RWPE2 (cell line): ENCODE data around the gene CCL8.

Experiments used
- ATAC-seq: fragments of 200-7000 bp; cut with Tn5 transposase; 3 replicates; pipeline ENCODE4 v1.9.1; 2021; ENCODE audit warnings: low read depth
- DNase-seq: peaks from one replicate; pipeline ENCODE4 v3.0.0-alpha.2; 2020; ENCODE audit warnings: low spot score
- H3K27ac ChIP-seq: fragments of 450-650 bp; 2 replicates; pipeline ENCODE4 v1.5.1; 2017; ENCODE audit warnings: mild to moderate bottlenecking; ENCODE audit not compliant: poor library complexity, severe bottlenecking
- H3K27me3 ChIP-seq: fragments of 250-450 bp; sonication (Bioruptor Pico); 2 replicates; pipeline ENCODE4 v1.5.1; 2021; ENCODE audit warnings: mild to moderate bottlenecking, moderate library complexity; ENCODE audit not compliant: insufficient read depth, poor library complexity, severe bottlenecking
- H3K36me3 ChIP-seq: fragments of 250-450 bp; sonication (Bioruptor Pico); 2 replicates; pipeline ENCODE4 v1.5.1; 2020; ENCODE audit warnings: low read depth, mild to moderate bottlenecking, moderate library complexity
- H3K4me1 ChIP-seq: fragments of 250-450 bp; sonication (Bioruptor Pico); 2 replicates; pipeline ENCODE4 v1.5.1; 2021; ENCODE audit warnings: mild to moderate bottlenecking, moderate library complexity; ENCODE audit not compliant: insufficient read depth, poor library complexity, severe bottlenecking
- H3K4me3 ChIP-seq: fragments of 250-450 bp; sonication (Bioruptor Pico); 2 replicates; pipeline ENCODE4 v1.5.1; 2021; ENCODE audit warnings: mild to moderate bottlenecking, moderate library complexity; ENCODE audit not compliant: severe bottlenecking
- H3K9me3 ChIP-seq: fragments of 250-450 bp; sonication (Bioruptor Pico); 2 replicates; pipeline ENCODE4 v1.5.1; 2021; ENCODE audit warnings: mild to moderate bottlenecking, moderate library complexity; ENCODE audit not compliant: severe bottlenecking
- TF ChIP-seq, protein P1 (sequence below): fragments of 450-650 bp; IDR thresholded peaks from one replicate; pipeline ENCODE4 v1.5.1; 2017; ENCODE audit warnings: mild to moderate bottlenecking, moderate library complexity; ENCODE audit not compliant: poor library complexity, severe bottlenecking

Gene CCL8

GRCh38 chr17:34319039-34319483, at the start of gene CCL8:
CCL8 (plus strand) TSS chr17:34319435; CDS start chr17:34319502, 67 bp downstream.
- H3K27me3 ChIP-seq, result no peaks in the 10 kb centered on the region
- ATAC-seq (no peak), DNase-seq (no peak)
- TF ChIP-seq, protein P1, sequence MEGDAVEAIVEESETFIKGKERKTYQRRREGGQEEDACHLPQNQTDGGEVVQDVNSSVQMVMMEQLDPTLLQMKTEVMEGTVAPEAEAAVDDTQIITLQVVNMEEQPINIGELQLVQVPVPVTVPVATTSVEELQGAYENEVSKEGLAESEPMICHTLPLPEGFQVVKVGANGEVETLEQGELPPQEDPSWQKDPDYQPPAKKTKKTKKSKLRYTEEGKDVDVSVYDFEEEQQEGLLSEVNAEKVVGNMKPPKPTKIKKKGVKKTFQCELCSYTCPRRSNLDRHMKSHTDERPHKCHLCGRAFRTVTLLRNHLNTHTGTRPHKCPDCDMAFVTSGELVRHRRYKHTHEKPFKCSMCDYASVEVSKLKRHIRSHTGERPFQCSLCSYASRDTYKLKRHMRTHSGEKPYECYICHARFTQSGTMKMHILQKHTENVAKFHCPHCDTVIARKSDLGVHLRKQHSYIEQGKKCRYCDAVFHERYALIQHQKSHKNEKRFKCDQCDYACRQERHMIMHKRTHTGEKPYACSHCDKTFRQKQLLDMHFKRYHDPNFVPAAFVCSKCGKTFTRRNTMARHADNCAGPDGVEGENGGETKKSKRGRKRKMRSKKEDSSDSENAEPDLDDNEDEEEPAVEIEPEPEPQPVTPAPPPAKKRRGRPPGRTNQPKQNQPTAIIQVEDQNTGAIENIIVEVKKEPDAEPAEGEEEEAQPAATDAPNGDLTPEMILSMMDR, result no peak
- no peak within 1 kb of the TSS for H3K27ac ChIP-seq
- no peaks in the 10 kb centered on the region for H3K4me1 ChIP-seq
- no peak within 1 kb of the TSS for H3K4me3 ChIP-seq
- no peaks in the 10 kb centered on the region for H3K9me3 ChIP-seq
- no peaks in the 10 kb centered on the region for H3K36me3 ChIP-seq

DNA sequence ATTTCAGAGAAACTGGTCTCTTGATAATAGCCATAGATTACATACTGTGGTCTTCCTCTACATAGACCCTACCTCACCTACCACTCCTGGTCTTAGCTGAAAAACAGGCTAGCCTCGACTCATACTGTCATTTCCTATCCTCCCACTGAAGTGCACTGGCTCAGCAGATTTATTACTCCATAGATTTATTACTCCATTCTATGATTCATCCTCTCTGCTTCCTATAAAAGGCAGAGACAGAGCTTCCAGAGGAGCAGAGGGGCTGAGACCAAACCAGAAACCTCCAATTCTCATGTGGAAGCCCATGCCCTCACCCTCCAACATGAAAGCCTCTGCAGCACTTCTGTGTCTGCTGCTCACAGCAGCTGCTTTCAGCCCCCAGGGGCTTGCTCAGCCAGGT, 49.3 kb upstream of the CCL8 start, which contains the start of gene CCL7:
Gene CCL7, plus strand, starts transcription at position 253 of the 400 bp plus-strand sequence. Its CDS starts 70 bp downstream, at position 323.
- TF ChIP-seq, protein P1, result no peak
- DNase-seq (no peak), ATAC-seq (peak; percentile 17; the same call in 1 of the 3 replicates)
- H3K27me3 ChIP-seq, result peaks cover 12% of the 10 kb centered on the region
- no peaks in the 10 kb centered on the region for H3K36me3 ChIP-seq
- H3K9me3 ChIP-seq, result no peaks in the 10 kb centered on the region
- H3K4me1 ChIP-seq, result no peaks in the 10 kb centered on the region
- no peak within 1 kb of the TSS for H3K4me3 ChIP-seq
- H3K27ac ChIP-seq, result no peak within 1 kb of the TSS

DNA sequence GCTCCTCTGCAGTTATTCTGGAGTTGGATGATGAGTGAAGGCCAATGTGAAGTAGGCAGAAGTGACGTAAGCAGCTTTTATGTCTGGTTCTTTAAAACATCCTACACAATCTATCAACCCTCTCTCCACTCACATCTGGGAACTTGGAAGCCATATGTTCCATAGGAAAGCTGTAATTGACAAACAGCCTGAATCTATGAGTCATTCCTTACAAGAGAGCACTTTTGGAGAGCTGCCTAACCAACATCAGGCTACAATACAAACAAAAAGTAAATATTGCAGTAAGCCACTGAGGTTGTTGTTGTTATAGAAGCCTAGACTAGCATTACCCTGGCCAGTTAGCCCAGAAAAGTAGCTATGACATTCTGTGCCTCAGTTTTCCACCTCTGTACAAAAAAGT, 43.4 kb upstream of the CCL8 start:
- Histone ChIP-seq H3K36me3 (no peaks in the 10 kb centered on the region), H3K27ac (no peak overlapping the region), H3K27me3 (no peaks in the 10 kb centered on the region), H3K4me3 (no peak overlapping the region), H3K9me3 (no peaks in the 10 kb centered on the region), H3K4me1 (no peaks in the 10 kb centered on the region)
- DNase-seq (no peak), ATAC-seq (peak; percentile 66)
- TF ChIP-seq, protein P1, result no peak

DNA sequence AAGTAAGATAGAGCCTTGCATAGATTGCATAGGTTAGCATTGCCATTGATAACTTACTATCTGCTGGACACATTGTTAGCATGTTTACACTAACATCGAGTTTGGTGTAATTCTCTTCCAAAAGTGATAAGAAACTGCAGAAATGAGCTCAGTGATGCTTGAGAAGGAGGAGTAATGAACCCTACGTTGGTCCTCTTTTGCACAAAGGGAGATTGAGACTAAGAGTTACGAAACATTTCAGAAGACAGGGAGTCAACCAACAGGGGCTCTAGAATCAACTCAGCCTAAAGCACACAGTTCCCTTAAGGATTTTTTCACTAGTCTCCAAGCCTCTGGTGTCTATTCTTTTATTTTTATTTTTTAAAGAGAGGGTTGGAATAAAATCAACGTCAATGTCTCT, 42.4 kb upstream of the CCL8 start:
- no peaks in the 10 kb centered on the region for H3K4me1 ChIP-seq
- no peaks in the 10 kb centered on the region for H3K9me3 ChIP-seq
- no peak overlapping the region for H3K4me3 ChIP-seq
- no peaks in the 10 kb centered on the region for H3K27me3 ChIP-seq
- ATAC-seq, result no peak
- no peaks in the 10 kb centered on the region for H3K36me3 ChIP-seq
- TF ChIP-seq, protein P1, result no peak
- no peak for DNase-seq
- no peak overlapping the region for H3K27ac ChIP-seq

DNA sequence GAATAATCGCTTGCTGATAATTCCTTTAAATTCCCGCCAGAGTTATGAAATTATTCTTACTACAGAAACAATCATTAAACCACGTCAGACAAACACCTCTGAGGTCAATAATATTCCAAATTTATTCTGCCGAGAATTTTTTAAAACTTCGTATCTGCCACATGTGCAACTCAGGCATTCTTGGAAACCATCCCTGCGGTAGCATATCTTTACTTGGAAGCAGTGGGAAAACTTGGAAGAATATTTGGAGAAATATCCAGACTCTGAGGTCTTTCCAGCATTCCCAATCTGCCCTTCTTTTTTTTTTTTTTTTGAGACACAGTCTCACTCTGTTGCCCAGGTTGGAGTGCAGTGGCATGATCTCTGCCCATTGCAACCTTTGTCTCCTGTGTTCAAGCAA, 35.7 kb upstream of the CCL8 start:
- DNase-seq (no peak), ATAC-seq (no peak)
- Histone ChIP-seq H3K27me3 (no peaks in the 10 kb centered on the region), H3K9me3 (no peaks in the 10 kb centered on the region), H3K27ac (no peak overlapping the region), H3K4me1 (no peaks in the 10 kb centered on the region), H3K36me3 (no peaks in the 10 kb centered on the region), H3K4me3 (no peak overlapping the region)
- TF ChIP-seq, protein P1, result no peak
